GM12878 (cell line): ENCODE measurements around the gene DUOXA1. TPM values are rescaled to one million over a fixed set of nuclear protein-coding genes. Genes with fewer than 3 reads are reported as not detected.

Experiments used
- ATAC-seq: fragments of 200-7000 bp; cut with Tn5 transposase; 3 replicates; pipeline ENCODE4 v1.9.1; 2020; ENCODE audit warnings: mild to moderate bottlenecking, moderate library complexity
- BruUV-seq: library from RNA; stranded (reverse); fragments of 400-500 nt; replicated peaks from 2 replicates; lab custom pipeline; 2021; lab: Mats Ljungman, UMichigan
- CTCF ChIA-PET: fragments of 300-600 bp; sonication (Branson Sonifier 250); formaldehyde crosslinking; extraction: SDS; loops from one replicate; lab custom pipeline; 2021; ENCODE audit warnings: inconsistent platforms; lab: Yijun Ruan, JAX
- POLR2A ChIA-PET: fragments of 350-600 bp; formaldehyde crosslinking; extraction: SDS; loops from one replicate; lab custom pipeline; 2021; ENCODE audit warnings: inconsistent platforms; lab: Charles Lee
- RAD21 ChIA-PET: fragments of 300-600 bp; sonication (Branson Sonifier 250); formaldehyde crosslinking; loops from one replicate; lab custom pipeline; 2023; ENCODE audit warnings: antibody characterized with exemption; ENCODE audit not compliant: unreplicated experiment; lab: Charles Lee
- SMC1A ChIA-PET: fragments of 300-600 bp; sonication (Branson Sonifier 250); formaldehyde crosslinking; loops from one replicate; lab custom pipeline; 2023; ENCODE audit not compliant: unreplicated experiment, uncharacterized antibody; lab: Charles Lee
- DNase-seq: peaks from one replicate; pipeline ENCODE4 v3.0.0-alpha.2; 2011; ENCODE audit warnings: low read depth, low spot score
- FAIRE-seq: peaks from 3 replicates; lab custom pipeline; 2011; peaks lifted over from hg19 to GRCh38; lab: Jason Lieb, UNC
- H2AFZ ChIP-seq: 2 replicates; pipeline ENCODE4 v1.6.0; 2011; ENCODE audit warnings: low read depth, low read length, control low read depth; ENCODE audit not compliant: control insufficient read depth
- H3K27ac ChIP-seq: 2 replicates; pipeline ENCODE4 v1.5.1; 2011; ENCODE audit warnings: control low read depth; ENCODE audit not compliant: control insufficient read depth, insufficient read depth
- H3K27me3 ChIP-seq, 2 experiments: replicated peaks in 1 of 2; 2 replicates each; pipeline versions ENCODE4 v1.6.0 to v1.6.1; 2011; ENCODE audit warnings: low read length in 1 of 2; ENCODE audit not compliant: control insufficient read depth in 2 of 2, insufficient read depth in 2 of 2
- H3K36me3 ChIP-seq, 2 experiments: 2 replicates each; pipeline ENCODE4 v1.5.1; 2011; ENCODE audit warnings: low read length in 1 of 2; ENCODE audit not compliant: control insufficient read depth in 2 of 2, insufficient read depth in 2 of 2
- H3K4me1 ChIP-seq: 2 replicates; pipeline ENCODE4 v1.6.1; 2011; ENCODE audit warnings: mild to moderate bottlenecking, low read length, moderate library complexity, mixed read lengths; ENCODE audit not compliant: control insufficient read depth, insufficient read depth
- H3K4me2 ChIP-seq: 2 replicates; pipeline ENCODE4 v1.6.0; 2011; ENCODE audit warnings: control low read depth; ENCODE audit not compliant: control insufficient read depth, insufficient read depth
- H3K4me3 ChIP-seq: fragments of 200-600 bp; sonication (generic); 2 replicates; pipeline ENCODE4 v1.5.1; 2016
- H3K79me2 ChIP-seq: 2 replicates; pipeline ENCODE4 v1.6.0; 2011; ENCODE audit warnings: low read length; ENCODE audit not compliant: control insufficient read depth, insufficient read depth
- H3K9ac ChIP-seq: 2 replicates; pipeline ENCODE4 v1.8.0; 2011; ENCODE audit warnings: low read length, control low read depth, mixed read lengths; ENCODE audit not compliant: control insufficient read depth, insufficient read depth
- H3K9me3 ChIP-seq: replicated peaks from 3 replicates; pipeline ENCODE4 v1.5.1; 2011; ENCODE audit warnings: mild to moderate bottlenecking, low read length; ENCODE audit not compliant: control insufficient read depth, insufficient read depth
- H4K20me1 ChIP-seq: 2 replicates; pipeline ENCODE4 v1.6.0; 2011; ENCODE audit not compliant: control insufficient read depth, insufficient read depth
- CBX3 ChIP-seq: fragments of 200-600 bp; sonication (generic); IDR thresholded peaks from 2 replicates; pipeline ENCODE4 v1.6.1; 2016; ENCODE audit warnings: low read depth, borderline replicate concordance
- CBX5 ChIP-seq: sonication (generic); IDR thresholded peaks from 2 replicates; pipeline ENCODE4 v1.6.1; 2016; ENCODE audit warnings: low read depth, moderate library complexity, mild to moderate bottlenecking, inconsistent platforms
- CHD1 ChIP-seq: IDR thresholded peaks from 2 replicates; pipeline ENCODE4 v1.6.1; 2012; ENCODE audit warnings: low read depth, low read length, improper control_type of control experiment
- EP300 ChIP-seq, 2 experiments: fragments of 150-350 bp in 1 of 2; IDR thresholded peaks; 2 replicates each; pipeline ENCODE4 v1.6.1; 2011 to 2012; ENCODE audit warnings: low read depth in 2 of 2, low read length in 2 of 2, borderline replicate concordance in 1 of 2, improper control_type of control experiment in 1 of 2, inconsistent platforms in 1 of 2; ENCODE audit not compliant: control insufficient read depth in 1 of 2
- ETV6 ChIP-seq, 2 experiments: fragments of 450-650 bp in 1 of 2; IDR thresholded peaks in 1 of 2; conservative IDR thresholded peaks in 1 of 2; 2 replicates each; pipeline ENCODE4 v1.6.1; 2014; ENCODE audit warnings: antibody characterized with exemption in 1 of 2, borderline replicate concordance in 1 of 2, low read depth in 1 of 2, mild to moderate bottlenecking in 1 of 2, moderate library complexity in 1 of 2
- IRF4 ChIP-seq: IDR thresholded peaks from 2 replicates; pipeline ENCODE4 v1.6.1; 2011; ENCODE audit warnings: low read depth, low read length
- KLF5 ChIP-seq: fragments of 450-650 bp; IDR thresholded peaks from 2 replicates; pipeline ENCODE4 v1.6.1; 2014; ENCODE audit warnings: mild to moderate bottlenecking; ENCODE audit not compliant: partially characterized antibody
- MEF2B ChIP-seq: fragments of 450-650 bp; IDR thresholded peaks from 2 replicates; pipeline ENCODE4 v1.6.1; 2018; ENCODE audit warnings: mild to moderate bottlenecking, moderate library complexity; ENCODE audit not compliant: partially characterized antibody, poor library complexity, severe bottlenecking
- TBL1XR1 ChIP-seq: IDR thresholded peaks from 2 replicates; pipeline ENCODE4 v1.6.1; 2012; ENCODE audit warnings: low read depth, low read length, improper control_type of control experiment
- USF2 ChIP-seq: IDR thresholded peaks from 2 replicates; pipeline ENCODE4 v1.6.1; 2011; ENCODE audit warnings: low read depth, low read length, improper control_type of control experiment, borderline replicate concordance
- WRNIP1 ChIP-seq: IDR thresholded peaks from 2 replicates; pipeline ENCODE4 v1.6.1; 2011; ENCODE audit warnings: low read depth, low read length, improper control_type of control experiment, borderline replicate concordance
- ZBTB4 ChIP-seq: fragments of 450-650 bp; formaldehyde crosslinking; IDR thresholded peaks from 2 replicates; pipeline ENCODE4 v1.4.0; 2022; ENCODE audit warnings: mild to moderate bottlenecking, moderate library complexity
- ZNF687 ChIP-seq: fragments of 450-650 bp; IDR thresholded peaks from 2 replicates; pipeline ENCODE4 v1.6.1; 2017; ENCODE audit warnings: mild to moderate bottlenecking, moderate library complexity
- WGBS: methylation state at CpG from one replicate; pipeline ENCODE4 v1.1.6; 2016; ENCODE audit warnings: low lambda C conversion rate; ENCODE audit not compliant: insufficient replicate concordance, insufficient coverage; ENCODE audit errors: missing lambda C conversion rate; 5-methylcytosine and 5-hydroxymethylcytosine counted together
- in situ Hi-C: fragments of 300-500 bp; cut with MboI; formaldehyde crosslinking; loops from 9 replicates; pipeline ENCODE4 v1.14.3; 2018; ENCODE audit warnings: mixed read lengths
- intact Hi-C: fragments of 100-400 bp; cut with micrococcal nuclease; formaldehyde crosslinking; loops from one replicate; pipeline ENCODE4 v1.14.2; 2022; ENCODE audit not compliant: unreplicated experiment
- polyA plus RNA-seq, 11 experiments: library from polyadenylated mRNA; depleted of rRNA in 4 of 11; unstranded in 6 of 11; stranded (reverse) in 5 of 11; fragments of >200 nt; fragmentation: Nextera tagmentation in 4 of 11; fragmentation: Illumina TruSeq in 1 of 11; extraction: Ambion mirVana in 4 of 11; extraction: Trizol in 1 of 11; gene quantifications; 1 replicate in 1 of 11; 2 replicates in 10 of 11; pipeline versions ENCODE4 v1.2.1 to v1.2.3, GENCODE V29; 2011 to 2016; ENCODE audit warnings: inconsistent platforms in 2 of 11, missing spikeins in 2 of 11, low read depth in 1 of 11
- total RNA-seq, 4 experiments: library from RNA; depleted of rRNA in 3 of 4; stranded (reverse); fragments of >200 nt in 3 of 4; fragmentation: Illumina TruSeq in 1 of 4; extraction: Trizol in 1 of 4; gene quantifications; 2 replicates each; pipeline versions ENCODE4 v1.2.1 to v1.2.3, GENCODE V29; 2013 to 2021

The DUOXA1 gene
- total and polyA plus RNA-seq, 10 of the 15 experiments (the other 5 are each of a cell fraction or from before 2014, with no cell fraction given), result 0.08 TPM; not detected in 9

- TF ChIP-seq ZNF687 (no peak), IRF4 (no peak), TBL1XR1 (no peak), WRNIP1 (no peak), ETV6 (conservative IDR thresholded peaks at IDR 0.05 in 1 of 2, IDR thresholded peaks at IDR 0.05 in 1 of 2; ENCODE audit: borderline replicate concordance in 1 of 2, low read depth in 1 of 2) (no peak)
Measured at GRCh38 chr15:45114751-45115085, 15.0 kb downstream of the DUOXA1 start (continued).

- no peak within 1 kb of the TSS for H2AFZ ChIP-seq
- 2% methylated on average over 42 of the region's 42 CpGs for WGBS
- H3K4me1 ChIP-seq, result no peaks in the 10 kb centered on the region; the same call in 1 of the 2 replicates
- H3K4me3 ChIP-seq, result 0 out of 2 replicates have a peak within 1 kb of the TSS, but pooled peaks have one; percentile 5
- peaks cover 24 to 39% of the 10 kb centered on the region in 2 experiments for H3K27me3 ChIP-seq
- no peaks in the 10 kb centered on the region for H3K79me2 ChIP-seq
- no peaks in the 10 kb centered on the region for H3K36me3 ChIP-seq
- ChIA-PET SMC1A (no interaction called here), RAD21 (no interaction called here), POLR2A (no interaction called here), CTCF (interaction anchor here (0.6 to 1.3 kb wide), 3 partner anchors 12 to 315 kb away, joined by 4 to 5 read pairs (median 5); no protein-coding TSS in a partner anchor)
- no peak within 1 kb of the TSS for H3K27ac ChIP-seq
- H3K4me2 ChIP-seq, result peak within 1 kb of the TSS; percentile 39; the same call in 1 of the 2 replicates
- H3K9me3 ChIP-seq, result no peaks in the 10 kb centered on the region
- intact Hi-C loops (no loop called here), in situ Hi-C loops (loop anchor here (10.0 kb wide), 1 partner anchor 61 kb away; no protein-coding TSS in a partner anchor)
- no peaks in the 10 kb centered on the region for H4K20me1 ChIP-seq
- H3K9ac ChIP-seq, result no peak within 1 kb of the TSS
- ATAC-seq (no peak), DNase-seq (no peak), FAIRE-seq (no peak)
- BruUV-seq, result no TSS peak
- no peak for TF ChIP-seq ZBTB4
- no peak for TF ChIP-seq KLF5
- no peak for TF ChIP-seq CBX3
- no peak for TF ChIP-seq CHD1
- no peak for TF ChIP-seq USF2
- no peak for TF ChIP-seq TBL1XR1
- TF ChIP-seq EP300 (IDR thresholded peaks at IDR 0.05; ENCODE audit: borderline replicate concordance in 1 of 2, control insufficient read depth in 1 of 2, low read depth in 2 of 2, low read length in 2 of 2), result no peak
- no peak for TF ChIP-seq MEF2B
- TF ChIP-seq CBX5, result no peak
Measured at GRCh38 chr15:45114076-45114750, 15.5 kb downstream of the DUOXA1 start, which contains the start of the genes DUOX2 and DUOXA2. TSS of gene DUOX2 (minus strand) at chr15:45114172. CDS start at chr15:45113411, 761 bp downstream. TSS of gene DUOXA2 (plus strand) at chr15:45114326. CDS start at chr15:45114606, 280 bp downstream.
